Colonic mucosa (tissue), 4 donors: ENCODE measurements around the gene SLC39A3. TPM values are rescaled to one million over a fixed set of nuclear protein-coding genes. Genes with fewer than 3 reads are reported as not detected.

Experiments used
- DNase-seq: peaks from one replicate; pipeline ENCODE4 v3.0.0-alpha.2; 2020
- H3K27ac ChIP-seq: fragments of 200-600 bp; one replicate; pipeline ENCODE4 v1.8.0; 2021
- H3K27me3 ChIP-seq: fragments of 200-600 bp; one replicate; pipeline ENCODE4 v1.8.0; 2021
- H3K36me3 ChIP-seq: fragments of 200-600 bp; one replicate; pipeline ENCODE4 v1.8.0; 2021
- H3K4me1 ChIP-seq: fragments of 200-600 bp; one replicate; pipeline ENCODE4 v1.8.0; 2021; ENCODE audit warnings: mild to moderate bottlenecking
- H3K4me3 ChIP-seq: fragments of 200-600 bp; one replicate; pipeline ENCODE4 v1.8.0; 2021
- H3K9ac ChIP-seq, 2 donors: one replicate each; pipeline ENCODE4 v1.7.0; 2013; ENCODE audit warnings: control low read depth in 2 of 2, low read depth in 2 of 2, low read length in 2 of 2
- H3K9me3 ChIP-seq: fragments of 200-600 bp; one replicate; pipeline ENCODE4 v1.8.0; 2021
- CTCF ChIP-seq: fragments of 200-600 bp; IDR thresholded peaks from one replicate; pipeline ENCODE4 v1.8.0; 2022; ENCODE audit warnings: antibody characterized with exemption, mild to moderate bottlenecking
- intact Hi-C: fragments of 100-400 bp; cut with DNase I; formaldehyde crosslinking; loops from one replicate; pipeline ENCODE4 v1.14.1; 2022
- total RNA-seq, 2 donors: library from RNA; stranded (reverse); fragmentation: NEBNext Ultra II Directional in 1 of 2; extraction: Animal tissue kit (Norgen Biotek cat#: 25700) in 1 of 2; gene quantifications; one replicate each; pipeline ENCODE4 v1.2.1, GENCODE V29; 2021
- donor health status: healthy.
- donor health status: DM: no; HTN: no; CAD: no.
- donor health status: DM: no; HTN: no; CAD: no.

Gene SLC39A3
- total RNA-seq, 2 donors from 2014 or later = 14.8 to 34.3 TPM

DNA sequence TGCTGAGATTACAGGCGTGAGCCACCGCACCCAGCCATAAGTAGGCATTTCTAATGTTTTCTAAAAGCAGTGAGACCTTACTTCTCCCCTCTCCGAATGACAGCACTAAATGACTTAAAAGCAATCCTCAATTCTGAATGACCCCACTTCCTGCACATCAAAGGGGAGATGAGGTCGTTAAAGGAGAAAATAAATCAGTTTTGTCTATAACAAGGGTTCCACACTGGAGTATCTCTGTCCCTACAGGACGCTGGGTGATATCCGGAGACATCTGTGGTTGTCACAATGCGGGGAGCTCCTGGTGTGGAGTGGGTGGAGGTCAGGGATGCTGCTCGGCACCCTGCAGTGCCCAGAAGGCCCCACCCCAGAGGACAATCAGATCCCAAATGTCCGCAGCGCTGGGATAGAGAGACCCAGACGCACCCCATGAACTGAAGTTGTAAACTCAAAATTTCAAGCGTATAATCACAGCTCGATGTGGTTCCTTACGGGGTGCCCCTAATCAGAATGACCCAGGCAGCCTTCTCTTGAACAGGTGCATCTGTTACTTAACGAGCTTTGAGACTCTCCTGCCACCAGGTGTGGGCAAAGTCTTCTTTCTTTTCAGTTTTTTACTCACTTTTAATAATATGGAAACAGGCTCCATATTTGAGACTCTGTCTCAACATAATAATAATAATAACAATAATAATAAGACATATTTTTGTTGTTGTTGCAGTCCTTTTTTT, 40.2 kb downstream of the SLC39A3 start:
- TF ChIP-seq CTCF = no peak
- no peak for DNase-seq
- no peak overlapping the region for H3K4me3 ChIP-seq
- no peak overlapping the region for H3K9ac ChIP-seq
- no peaks in the 10 kb centered on the region for H3K36me3 ChIP-seq
- no peaks in the 10 kb centered on the region for H3K4me1 ChIP-seq
- no peak overlapping the region for H3K27ac ChIP-seq
- intact Hi-C loops = no loop called here
- no peaks in the 10 kb centered on the region for H3K9me3 ChIP-seq
- H3K27me3 ChIP-seq = no peaks in the 10 kb centered on the region

- intact Hi-C loops = no loop called here
- no peak for DNase-seq
- H3K9me3 ChIP-seq = no peaks in the 10 kb centered on the region
- H3K36me3 ChIP-seq = no peaks in the 10 kb centered on the region
- no peaks in the 10 kb centered on the region for H3K27me3 ChIP-seq
- H3K4me1 ChIP-seq = no peaks in the 10 kb centered on the region
- H3K27ac ChIP-seq = no peak overlapping the region
- TF ChIP-seq CTCF = no peak
- no peak overlapping the region for H3K9ac ChIP-seq
- no peak overlapping the region for H3K4me3 ChIP-seq
These were observed 45.6 kb downstream of the SLC39A3 start for GRCh38 chr19:2694196-2694595.

DNA sequence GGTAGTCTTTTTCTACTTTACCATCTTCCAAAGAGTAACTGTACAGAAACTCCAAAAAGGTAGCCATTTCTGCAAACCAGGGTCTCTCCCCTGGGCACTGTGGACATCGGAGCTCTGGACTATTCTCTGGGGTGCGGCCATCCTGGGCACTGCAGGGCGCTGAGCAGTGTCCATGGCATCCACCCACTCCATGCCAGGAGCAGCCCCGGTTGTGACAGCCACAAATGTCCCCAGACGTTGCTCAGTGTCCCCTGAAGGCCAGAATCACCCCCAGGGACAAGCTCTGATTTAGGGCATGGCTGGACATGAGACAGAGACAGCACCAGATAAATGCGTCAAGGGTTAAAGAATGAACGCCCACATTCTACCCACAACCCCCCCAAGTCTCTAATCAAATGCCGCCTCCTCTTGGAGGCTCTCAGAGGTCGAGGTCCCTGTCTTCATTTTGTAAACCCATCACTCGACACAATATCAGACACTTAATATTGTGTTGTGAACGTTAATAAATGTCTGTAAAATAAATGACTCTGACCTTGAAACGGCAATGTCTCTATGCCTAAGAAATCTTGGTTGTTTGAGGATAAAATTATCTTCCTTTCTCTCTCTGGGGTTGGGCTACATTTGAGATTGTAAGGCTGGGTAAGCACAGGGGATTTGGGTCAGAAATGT, 46.2 kb downstream of the SLC39A3 start:
- intact Hi-C loops = no loop called here
- no peaks in the 10 kb centered on the region for H3K36me3 ChIP-seq
- no peaks in the 10 kb centered on the region for H3K27me3 ChIP-seq
- no peak for DNase-seq
- H3K9me3 ChIP-seq = no peaks in the 10 kb centered on the region
- no peak overlapping the region for H3K4me3 ChIP-seq
- H3K9ac ChIP-seq = no peak overlapping the region
- H3K27ac ChIP-seq = no peak overlapping the region
- TF ChIP-seq CTCF = no peak
- H3K4me1 ChIP-seq = no peaks in the 10 kb centered on the region

- DNase-seq = no peak
- H3K4me3 ChIP-seq = no peak overlapping the region
- H3K9ac ChIP-seq = no peak overlapping the region
- no peak overlapping the region for H3K27ac ChIP-seq
- intact Hi-C loops = no loop called here
- no peaks in the 10 kb centered on the region for H3K27me3 ChIP-seq
- H3K36me3 ChIP-seq = no peaks in the 10 kb centered on the region
- no peak for TF ChIP-seq CTCF
- H3K9me3 ChIP-seq = no peaks in the 10 kb centered on the region
- no peaks in the 10 kb centered on the region for H3K4me1 ChIP-seq
These were observed 47.9 kb downstream of the SLC39A3 start for GRCh38 chr19:2691951-2692350.

DNA sequence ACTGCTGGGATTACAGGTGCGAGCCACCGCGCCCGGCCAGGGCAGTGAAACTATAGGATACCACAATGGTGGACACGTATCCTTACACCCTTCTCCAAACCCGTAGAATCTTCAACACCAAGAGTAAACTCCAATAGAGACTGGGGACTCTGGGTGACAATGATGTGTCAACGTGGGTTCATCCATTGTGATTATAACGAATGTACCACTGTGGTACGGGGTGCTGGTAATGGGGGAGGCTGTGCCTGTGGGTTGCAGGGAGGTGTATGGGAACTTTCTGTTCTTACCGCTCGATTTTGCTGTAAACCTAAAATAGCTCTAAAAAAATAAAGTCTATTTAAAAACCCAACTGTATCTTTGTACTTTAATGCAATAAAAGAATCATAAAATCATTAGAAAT, 49.0 kb downstream of the SLC39A3 start:
- Histone ChIP-seq H3K4me1 (no peaks in the 10 kb centered on the region), H3K9me3 (no peaks in the 10 kb centered on the region), H3K36me3 (no peaks in the 10 kb centered on the region), H3K27me3 (no peaks in the 10 kb centered on the region), H3K4me3 (no peak overlapping the region), H3K9ac (no peak overlapping the region), H3K27ac (no peak overlapping the region)
- no peak for TF ChIP-seq CTCF
- DNase-seq = no peak
- intact Hi-C loops = no loop called here
